Amniotic epithelial cell (primary cell): ENCODE data around the gene HNRNPH2.

ENCODE experiments used
- DNase-seq: peaks from one replicate; pipeline ENCODE4 v3.0.0-alpha.2; 2010; ENCODE audit warnings: low read depth

The HNRNPH2 gene

DNA sequence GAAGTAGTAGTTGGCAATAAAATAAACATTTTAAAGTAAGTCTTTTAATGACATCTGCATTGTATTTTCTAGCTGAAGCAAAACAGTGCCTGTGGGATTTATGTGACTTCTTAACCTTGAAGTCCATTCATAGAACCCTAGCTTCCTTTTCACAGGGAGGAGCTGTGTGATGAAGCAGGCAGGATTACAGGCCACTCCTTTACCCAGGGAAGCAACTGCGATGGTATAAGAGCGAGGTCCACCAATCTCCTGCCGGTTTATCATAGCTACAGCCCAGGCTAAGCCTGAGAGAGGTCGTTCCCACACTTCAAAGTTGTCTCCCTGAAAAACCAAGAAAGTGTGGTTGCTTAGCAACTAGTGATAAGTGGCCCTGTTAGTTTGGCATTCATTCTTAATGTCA is 10.2 kb upstream of the HNRNPH2 start:
- peak; percentile 52 for DNase-seq

DNA sequence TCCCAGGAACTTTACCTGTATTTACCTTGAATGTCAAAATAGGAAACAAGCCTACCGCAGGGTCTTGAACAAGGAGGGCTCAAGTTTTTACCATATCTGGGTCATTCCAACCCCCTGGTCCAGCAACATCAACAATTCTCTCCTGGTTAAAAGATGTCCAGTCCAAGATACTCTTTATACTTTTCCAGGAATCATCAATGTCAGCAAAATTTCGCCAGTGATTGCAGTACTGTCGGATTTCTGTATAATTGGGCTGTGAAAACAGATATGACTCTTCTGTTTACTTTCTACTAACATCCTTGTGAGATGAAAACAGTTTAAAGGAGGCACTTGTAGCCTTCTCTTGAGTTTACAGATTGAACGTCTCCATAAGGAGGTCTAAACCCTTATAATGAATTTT is 9.3 kb upstream of the HNRNPH2 start:
- DNase-seq: no peak

DNA sequence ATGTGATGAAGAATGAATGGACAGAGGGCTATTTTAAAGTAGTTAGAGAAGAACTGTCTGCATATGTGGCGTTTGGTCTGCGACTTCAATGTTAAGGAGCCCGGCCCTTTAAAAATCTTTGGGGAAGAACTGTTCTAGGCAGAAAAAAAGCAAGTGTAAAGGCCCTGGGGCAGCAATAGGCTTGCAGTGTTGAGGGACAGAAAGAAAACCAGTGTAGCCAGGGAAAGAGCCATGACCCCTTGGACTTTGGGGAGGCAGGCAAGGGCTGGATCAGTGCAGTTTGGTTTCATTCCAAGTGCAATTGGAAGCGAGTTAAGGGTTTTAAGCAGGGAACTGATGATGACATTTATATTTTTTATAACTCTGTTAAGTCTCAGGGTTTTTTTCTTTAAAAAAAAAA is 8.2 kb upstream of the HNRNPH2 start:
- DNase-seq: no peak

DNA sequence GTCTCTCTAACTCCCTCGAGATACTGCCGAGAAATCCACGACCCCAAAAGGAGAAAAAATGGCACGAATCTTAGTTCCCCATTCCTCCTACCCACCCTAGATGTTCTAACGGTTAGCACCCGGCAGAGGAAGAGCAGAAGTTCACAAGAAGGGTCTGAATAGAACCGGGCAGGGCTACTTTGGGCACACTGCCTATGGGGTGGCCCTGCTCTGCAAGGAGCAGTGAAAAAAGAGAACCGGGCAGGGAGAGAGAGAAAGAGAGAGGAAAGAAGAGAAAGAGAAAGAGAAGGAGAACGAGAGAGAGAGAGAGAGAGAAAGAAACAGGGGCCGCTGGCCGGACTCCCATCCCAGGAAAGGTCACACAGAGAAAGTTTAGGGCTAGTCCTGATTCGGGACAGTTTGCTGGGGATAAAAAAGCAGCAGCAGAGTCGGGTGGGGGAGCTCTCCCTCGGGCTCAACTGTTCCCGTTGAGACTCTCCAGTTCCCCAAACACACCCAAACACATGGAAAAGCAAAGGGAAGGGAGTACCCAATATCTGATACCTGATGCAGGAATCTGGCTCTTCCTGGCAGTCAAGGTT is 765 bp upstream of the HNRNPH2 start:
- DNase-seq: no peak

DNA sequence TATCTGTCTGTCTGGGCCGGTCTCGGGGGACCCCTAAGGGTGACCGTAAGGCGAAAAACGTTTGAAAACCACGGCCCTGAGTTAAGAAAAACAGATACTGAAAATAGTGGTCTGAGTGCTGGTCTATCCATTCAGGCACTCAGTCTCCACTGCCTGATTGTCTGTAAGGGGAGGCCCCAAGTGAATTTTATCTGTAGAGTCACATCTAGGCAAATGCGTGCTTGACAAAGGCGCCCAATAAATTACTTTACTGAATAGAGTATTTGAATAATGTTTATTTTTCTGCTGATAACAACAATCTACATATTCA is 465 bp downstream of the HNRNPH2 start:
- no peak for DNase-seq

DNA sequence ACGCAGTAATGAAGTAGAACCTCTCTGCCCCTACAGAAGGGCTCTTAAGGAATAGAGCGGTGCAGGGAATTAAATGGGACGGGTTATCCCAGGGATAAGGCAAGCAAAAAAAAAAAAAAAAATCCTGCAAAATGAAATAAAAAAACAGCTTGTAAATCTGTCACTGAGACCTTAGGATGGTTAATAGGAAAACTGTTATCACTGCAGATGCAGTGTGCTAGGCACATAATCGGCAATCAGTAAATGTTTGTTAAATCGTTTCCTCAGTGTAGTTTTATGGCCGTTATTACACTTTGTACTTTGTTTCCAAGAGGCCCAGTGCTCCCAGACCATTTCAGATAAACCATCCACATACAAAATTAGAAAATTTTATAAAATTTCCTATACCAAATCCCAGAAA is 1.0 kb downstream of the HNRNPH2 start:
- no peak for DNase-seq

DNA sequence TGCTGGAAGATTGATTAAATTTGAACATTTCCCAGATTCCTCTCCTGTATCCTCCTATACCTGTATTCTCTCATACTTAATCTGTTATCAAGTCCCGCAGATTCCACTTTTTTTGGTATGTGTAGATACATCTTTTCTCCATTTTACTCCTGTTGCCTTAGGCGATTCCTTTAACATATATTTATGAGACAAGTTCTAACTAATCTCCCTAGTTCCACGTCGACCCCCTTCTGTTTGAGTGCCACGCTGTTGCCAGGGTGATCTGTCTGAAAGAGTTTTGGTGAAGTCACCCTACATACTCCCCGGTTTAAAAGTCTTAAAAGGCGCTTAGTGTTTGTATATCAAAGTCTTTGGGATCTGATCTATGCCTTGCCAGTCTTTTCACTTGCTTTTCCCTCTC is 2.4 kb downstream of the HNRNPH2 start:
- DNase-seq: no peak

DNA sequence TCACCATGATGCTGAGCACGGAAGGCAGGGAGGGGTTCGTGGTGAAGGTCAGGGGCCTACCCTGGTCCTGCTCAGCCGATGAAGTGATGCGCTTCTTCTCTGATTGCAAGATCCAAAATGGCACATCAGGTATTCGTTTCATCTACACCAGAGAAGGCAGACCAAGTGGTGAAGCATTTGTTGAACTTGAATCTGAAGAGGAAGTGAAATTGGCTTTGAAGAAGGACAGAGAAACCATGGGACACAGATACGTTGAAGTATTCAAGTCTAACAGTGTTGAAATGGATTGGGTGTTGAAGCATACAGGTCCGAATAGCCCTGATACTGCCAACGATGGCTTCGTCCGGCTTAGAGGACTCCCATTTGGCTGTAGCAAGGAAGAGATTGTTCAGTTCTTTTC is 4.0 kb downstream of the HNRNPH2 start:
- no peak for DNase-seq

DNA sequence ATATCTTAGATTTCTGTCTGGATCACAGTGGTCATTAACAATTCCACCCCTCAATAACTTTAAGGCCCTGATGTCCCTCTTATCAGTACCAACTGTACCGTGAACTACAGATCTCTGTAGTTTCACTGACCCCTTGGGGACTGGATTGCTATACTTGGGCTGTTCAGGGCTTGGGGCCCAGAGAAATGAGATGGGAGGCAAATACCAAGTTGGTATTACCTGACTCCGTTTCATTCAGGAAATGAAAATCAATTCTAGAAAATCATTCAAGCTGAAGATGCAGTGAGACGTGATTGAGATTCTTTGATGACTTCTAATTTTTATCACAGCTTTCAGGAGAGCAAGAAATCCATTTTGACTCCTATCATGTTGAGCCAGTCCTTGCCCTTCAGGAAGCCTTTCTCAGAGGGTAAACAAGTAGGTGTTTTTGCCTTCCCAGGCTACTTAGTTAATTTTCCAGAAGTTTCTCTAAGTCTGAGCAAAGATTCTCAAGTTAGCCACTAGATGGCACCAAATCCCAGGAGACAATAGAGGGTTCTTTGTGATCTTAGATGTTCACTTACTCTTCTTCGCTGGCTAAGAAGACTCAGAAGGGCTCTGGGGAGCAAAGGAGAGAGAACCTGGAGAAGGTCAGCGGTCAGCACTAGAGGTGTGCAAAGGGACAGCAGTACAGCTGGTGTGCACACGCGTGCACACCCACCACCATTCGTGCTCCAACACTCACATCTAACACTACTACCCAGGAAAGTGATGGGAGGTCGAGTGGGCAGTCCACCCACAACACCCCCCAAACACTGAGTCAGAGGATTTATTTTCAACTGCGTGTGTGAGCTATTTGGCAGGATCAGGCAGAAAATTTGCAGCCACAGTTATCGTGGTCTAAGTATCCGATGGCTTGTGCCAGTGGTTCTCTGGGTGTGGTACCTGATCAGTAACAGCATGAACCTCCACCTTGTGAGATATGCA is 7.4 kb downstream of the HNRNPH2 start:
- peak; percentile 81 for DNase-seq

DNA sequence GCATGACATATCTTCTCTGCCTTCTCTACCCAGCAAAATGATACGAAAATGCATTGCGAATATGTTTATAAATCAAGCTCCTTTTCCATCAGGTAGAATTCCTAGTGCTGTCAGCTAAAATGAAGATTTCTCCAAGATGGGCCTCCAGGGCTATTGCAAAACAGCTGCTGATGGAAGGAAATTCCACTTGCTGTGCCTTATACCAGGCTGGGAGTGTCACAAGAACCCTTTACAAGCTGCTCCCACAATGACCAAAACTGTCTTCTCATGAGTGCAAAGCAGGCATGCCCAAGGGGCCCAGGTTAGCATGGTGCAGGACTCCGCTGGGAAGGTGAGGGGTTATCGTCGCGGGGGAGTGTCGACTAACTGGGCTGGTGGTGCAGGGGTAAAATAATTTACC is 8.7 kb downstream of the HNRNPH2 start:
- peak; percentile 36 for DNase-seq

DNA sequence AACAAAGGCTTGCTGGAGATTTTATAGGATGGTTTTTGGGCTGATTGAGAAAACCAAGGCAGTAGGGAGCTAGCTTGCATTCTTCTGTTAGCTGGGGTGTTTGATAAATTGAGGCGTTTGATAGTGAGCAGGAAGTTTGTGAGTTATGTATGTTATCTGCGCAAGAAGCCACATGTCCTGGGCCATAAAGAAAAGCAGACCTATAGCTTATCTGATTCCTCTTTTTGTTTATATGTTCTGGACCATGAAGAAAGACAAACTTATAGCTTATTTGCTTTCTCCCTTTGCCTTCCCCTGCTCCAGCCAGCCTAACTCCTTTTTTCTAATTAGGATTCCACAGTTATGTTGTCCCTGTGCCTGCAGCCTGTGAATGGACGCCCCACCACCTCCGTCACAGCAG is 9.2 kb downstream of the HNRNPH2 start:
- DNase-seq: peak; percentile 40

DNA sequence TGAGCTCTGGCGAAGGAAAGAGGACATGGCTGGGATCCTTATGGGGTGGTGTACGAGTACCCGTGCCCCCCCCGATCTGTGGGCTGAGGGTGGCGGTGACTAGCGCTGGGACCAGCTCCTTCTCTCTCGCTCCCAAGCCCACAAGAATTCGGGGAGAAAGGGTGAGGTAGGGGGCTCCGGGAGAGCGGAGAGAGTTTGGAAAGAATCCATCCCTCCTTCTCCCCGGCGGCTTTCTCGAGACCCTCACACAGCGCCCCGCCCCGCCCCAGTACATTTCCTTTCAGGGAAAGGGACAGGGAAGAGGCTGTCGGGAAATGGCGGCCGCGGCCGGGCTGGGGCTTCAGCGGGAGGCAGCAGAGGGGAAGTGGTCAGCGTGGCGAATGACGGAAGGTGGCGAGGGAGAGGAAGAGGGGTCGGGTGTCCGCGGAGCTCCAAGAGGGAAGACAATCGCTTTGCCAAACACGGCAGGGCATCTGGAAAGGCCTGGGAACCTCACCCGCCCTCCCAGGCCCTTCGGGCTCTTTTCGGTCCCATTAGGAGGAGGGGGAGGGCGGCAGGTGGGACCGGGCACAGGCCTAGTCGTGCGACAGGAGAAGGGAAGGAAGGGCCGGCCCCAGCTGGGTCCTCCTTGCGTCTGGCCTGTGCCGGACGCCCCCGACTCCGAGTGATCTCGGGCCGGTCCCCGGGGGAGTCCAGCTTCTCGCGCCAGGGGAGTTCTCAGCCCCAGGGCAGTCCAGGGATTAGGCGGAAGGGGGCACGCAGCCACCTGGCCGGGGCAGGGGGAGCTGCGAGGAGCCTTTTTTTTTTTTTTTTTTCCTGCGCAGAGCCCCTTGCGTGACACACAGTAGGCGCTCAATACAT is 10.2 kb downstream of the HNRNPH2 start:
- DNase-seq: peak; percentile 15

DNA sequence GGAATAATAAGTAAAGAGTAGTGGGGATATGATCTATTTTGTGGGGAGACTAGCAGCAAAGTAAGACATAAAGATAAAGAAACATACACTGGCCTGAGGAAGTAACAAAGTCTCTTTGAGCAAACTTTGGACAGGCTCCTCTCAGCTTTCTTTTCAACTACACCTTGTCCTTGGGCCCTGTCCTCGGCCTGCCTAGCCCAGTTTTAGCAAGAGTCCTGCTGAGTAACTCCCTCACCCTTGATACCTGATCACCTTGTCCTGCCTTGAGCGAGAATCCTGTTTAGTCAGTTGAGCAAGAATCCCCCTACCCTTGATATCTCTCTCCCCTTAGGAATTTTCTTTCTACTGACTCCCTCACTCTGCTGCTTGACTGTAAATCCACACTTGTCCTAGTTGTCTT is 11.5 kb downstream of the HNRNPH2 start:
- no peak for DNase-seq

DNA sequence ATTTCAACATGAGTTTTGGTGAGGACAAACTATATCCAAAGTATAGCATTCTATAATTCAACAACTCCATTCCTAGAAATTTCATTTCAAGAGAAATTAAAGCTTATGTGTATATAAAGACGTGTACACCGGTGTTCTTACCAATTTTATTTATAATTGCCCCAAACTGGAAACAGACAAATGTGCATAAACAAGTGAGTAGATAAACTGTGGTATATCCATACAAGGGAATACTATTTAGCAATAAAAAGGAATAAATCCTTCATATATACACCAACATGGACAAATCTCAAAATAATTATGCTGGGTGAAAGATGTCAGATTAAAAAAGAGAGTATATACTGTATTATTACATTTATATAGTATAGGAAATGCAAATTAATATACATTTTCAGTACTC is 19.9 kb downstream of the HNRNPH2 start:
- DNase-seq: no peak

DNA sequence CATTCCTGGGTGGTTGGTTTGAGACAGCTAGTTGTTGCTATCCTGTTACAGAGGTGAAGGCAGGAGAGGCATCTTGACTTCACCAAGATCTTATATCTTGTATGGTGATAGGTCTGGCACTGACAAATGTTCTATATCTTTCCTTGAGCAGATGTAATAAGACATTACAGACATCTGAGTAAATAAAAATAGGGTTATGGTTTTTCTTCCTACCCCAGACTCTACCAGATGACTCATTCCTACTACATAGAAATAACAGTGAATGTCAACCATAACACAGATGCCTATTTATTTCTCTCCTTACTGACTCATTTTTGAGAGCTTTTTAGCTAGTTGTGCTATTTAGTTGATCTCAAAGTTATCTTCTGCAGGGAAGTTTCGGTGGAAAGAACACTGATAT is 21.9 kb downstream of the HNRNPH2 start:
- peak; percentile 78 for DNase-seq

DNA sequence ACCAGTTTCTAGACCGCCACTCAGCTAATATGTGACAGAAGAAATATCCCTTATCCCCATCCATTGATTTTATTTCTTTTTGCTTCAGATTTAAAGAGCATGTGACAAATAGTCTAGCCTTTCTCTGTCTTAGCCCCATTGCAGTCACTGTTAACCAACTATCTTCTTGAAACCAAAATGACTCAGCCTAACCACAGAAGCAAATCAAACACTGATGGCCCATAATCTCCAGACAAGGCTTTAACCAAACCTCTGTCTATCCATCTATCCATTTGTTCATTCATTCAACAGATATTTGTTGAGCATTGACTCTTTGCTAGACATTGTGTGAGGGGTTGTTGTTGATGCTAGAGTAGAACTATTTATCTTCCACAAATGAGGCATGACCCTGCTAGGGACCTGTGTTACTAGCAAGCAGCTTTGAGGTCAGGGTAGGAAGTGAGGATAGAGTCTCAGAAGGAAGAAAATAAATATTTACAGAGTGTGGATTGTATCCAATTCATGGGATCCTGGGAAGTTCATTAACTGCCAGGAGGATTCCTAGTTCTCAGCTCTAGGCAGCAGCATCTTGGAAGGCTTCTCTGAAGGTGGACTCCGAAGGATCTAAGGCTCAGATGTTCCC is 22.5 kb downstream of the HNRNPH2 start:
- DNase-seq: peak; percentile 72

DNA sequence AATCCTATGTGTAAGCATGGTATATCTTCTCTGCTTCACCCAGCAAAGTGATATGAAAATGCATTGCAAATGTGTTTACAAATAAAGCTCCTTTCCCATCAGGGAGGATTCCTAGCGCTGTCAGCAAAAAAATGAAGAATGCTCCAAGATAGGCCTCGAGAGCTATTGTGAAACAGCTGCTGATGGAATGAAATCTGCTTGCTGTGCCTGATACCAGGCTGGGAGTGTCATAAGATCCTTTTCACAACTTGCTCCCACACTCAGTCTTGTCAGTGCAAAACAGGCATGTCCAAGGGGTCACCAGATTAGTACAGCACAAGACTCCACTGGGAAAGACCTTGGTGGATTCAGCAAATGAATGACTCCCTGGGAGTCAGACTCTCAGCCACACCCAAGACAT is 34.1 kb downstream of the HNRNPH2 start:
- DNase-seq: peak; percentile 95

DNA sequence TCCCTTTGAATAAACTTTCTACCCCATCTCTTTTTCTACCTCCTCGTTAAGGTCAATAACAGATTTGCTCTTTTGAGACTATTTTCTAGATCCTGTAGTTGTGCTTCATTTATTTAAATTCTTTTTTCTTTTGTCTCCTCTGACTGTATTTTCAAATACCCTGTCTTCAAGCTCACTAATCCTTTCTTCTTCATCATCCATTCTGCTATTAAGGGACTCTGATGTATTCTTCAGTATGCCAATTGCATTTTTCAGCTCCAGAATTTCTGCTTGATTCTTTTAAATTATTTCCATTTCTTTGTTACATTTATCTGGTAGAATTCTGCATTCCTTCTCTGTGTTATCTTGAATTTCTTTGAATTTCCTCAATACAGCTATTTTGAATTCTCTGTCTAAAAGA is 41.3 kb downstream of the HNRNPH2 start:
- DNase-seq: no peak

DNA sequence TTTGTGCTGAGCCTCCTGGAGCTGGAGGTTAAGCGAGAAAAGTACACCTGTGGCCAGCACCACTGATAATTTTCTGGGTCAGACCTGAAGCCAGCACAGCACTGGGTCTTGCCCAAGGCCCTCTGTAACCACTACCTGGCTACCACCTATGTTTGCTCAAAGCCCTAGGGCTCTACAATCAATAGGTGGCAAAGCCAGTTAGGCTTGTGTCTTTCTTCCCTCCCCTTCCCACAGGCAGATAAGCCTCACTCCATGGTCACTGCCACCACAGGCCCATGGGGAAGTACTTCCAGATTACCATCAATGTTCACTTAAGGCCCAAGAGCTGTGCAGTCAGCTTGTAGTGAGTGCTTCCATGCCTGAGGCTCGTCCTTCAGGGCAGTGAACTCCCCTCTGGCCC is 42.1 kb downstream of the HNRNPH2 start:
- no peak for DNase-seq

DNA sequence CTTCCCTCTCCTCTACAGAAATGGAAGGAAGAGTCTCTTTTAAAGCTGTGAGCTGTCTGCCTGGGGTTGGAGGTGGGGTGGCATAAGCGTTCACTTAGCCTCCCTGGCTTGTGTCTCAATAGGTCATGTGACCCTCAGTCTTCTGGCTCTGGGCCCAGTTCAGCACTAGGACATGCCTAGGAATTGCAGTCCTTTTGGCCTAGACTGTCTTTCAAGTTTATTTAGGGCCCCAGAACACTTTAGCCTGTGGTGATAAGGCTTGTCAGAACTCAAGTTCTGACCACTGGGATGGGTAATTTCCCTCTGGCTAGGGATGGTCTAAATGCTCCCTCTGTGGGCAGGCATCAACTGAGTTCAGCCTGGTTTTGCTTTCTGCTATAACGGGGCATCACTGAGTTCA is 42.9 kb downstream of the HNRNPH2 start:
- peak; percentile 91 for DNase-seq

DNA sequence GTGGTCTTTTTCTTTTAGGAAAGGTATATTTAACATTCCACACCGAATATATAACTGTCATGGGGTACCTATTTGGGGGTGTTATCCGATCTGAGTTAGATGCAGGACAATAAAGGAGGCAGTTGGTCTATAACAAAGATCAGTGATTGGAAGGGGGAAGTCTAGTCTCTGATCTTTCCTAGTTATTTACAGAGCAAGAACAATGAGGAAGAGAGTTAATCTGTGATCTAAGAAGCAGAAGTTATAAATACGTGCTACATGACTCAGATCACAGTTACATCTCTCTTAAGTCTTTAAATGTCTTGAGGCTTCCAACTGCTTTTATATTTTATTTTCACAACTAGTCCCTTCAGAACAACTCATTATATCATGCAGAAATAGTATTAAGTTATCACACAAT is 44.0 kb downstream of the HNRNPH2 start:
- peak; percentile 46 for DNase-seq

DNA sequence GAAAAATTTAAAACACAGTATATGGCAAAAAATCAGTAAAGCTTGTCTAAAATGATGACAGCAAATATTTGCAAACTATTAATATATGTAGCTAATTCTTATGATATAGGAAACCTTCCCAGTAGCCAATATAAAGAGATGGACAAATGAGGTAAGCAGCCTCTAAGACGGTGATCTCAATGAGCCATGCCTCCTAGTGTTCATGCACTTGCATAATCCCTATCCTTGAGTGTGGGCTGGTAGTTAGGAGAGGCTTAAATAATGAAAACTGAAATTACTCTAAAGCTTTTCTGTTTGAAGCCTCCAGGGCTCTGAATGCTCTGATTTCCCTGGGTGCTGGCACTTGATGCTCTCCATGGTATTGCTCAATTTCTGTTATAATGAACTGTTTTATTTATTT is 52.6 kb downstream of the HNRNPH2 start:
- peak; percentile 50 for DNase-seq
